Peyer's patch (tissue), 4 donors: Measurements from ENCODE around the gene AXDND1.
"Not testable (repeated sequence)": the region's sequence is repeated elsewhere in the genome, so short reads cannot be mapped to it uniquely, and the experiment has no call there.

Source experiments
- POLR2A ChIP-seq, 2 donors: fragments of 450-650 bp; IDR thresholded peaks; one replicate each; pipeline ENCODE4 v1.5.1; 2017; ENCODE audit warnings: antibody characterized with exemption in 2 of 2, mild to moderate bottlenecking in 2 of 2, moderate library complexity in 2 of 2
- TF ChIP-seq, protein P1 (sequence below), 6 experiments: fragments of 450-650 bp in 4 of 6; fragments of 200-600 bp in 2 of 6; sonication (generic) in 1 of 6; IDR thresholded peaks; one replicate each; pipeline ENCODE4 v1.5.1; 2017 to 2019; ENCODE audit warnings: antibody characterized with exemption in 6 of 6, mild to moderate bottlenecking in 3 of 6, moderate library complexity in 1 of 6

GRCh38 chr1:179439646-179440045 is 73.9 kb downstream of the AXDND1 start:
- TF ChIP-seq, protein P1, sequence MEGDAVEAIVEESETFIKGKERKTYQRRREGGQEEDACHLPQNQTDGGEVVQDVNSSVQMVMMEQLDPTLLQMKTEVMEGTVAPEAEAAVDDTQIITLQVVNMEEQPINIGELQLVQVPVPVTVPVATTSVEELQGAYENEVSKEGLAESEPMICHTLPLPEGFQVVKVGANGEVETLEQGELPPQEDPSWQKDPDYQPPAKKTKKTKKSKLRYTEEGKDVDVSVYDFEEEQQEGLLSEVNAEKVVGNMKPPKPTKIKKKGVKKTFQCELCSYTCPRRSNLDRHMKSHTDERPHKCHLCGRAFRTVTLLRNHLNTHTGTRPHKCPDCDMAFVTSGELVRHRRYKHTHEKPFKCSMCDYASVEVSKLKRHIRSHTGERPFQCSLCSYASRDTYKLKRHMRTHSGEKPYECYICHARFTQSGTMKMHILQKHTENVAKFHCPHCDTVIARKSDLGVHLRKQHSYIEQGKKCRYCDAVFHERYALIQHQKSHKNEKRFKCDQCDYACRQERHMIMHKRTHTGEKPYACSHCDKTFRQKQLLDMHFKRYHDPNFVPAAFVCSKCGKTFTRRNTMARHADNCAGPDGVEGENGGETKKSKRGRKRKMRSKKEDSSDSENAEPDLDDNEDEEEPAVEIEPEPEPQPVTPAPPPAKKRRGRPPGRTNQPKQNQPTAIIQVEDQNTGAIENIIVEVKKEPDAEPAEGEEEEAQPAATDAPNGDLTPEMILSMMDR (IDR thresholded peaks at IDR 0.05), result not testable (repeated sequence)
- TF ChIP-seq POLR2A (IDR thresholded peaks at IDR 0.05), result not testable (repeated sequence)
